K562 (cell line): ENCODE results near the gene PPP1R14D. TPM values are rescaled to one million over a fixed set of nuclear protein-coding genes. Genes with fewer than 3 reads are reported as not detected.

Source experiments
- AFF4 ChIP-seq: sonication (generic); formaldehyde crosslinking; IDR thresholded peaks from 2 replicates; pipeline ENCODE4 v1.8.0; 2023; ENCODE audit warnings: mild to moderate bottlenecking, missing genetic modification reagents
- CSDE1 ChIP-seq, 2 experiments: fragments of 450-650 bp; IDR thresholded peaks; 2 replicates each; pipeline ENCODE4 v1.6.1; 2016; ENCODE audit warnings: mild to moderate bottlenecking in 1 of 2
- DMBX1 ChIP-seq: fragments of 250-450 bp; sonication (Bioruptor Pico); IDR thresholded peaks from 2 replicates; pipeline ENCODE4 v1.8.0; 2022; ENCODE audit warnings: inconsistent platforms, mild to moderate bottlenecking, moderate library complexity, borderline replicate concordance
- HOMEZ ChIP-seq: fragments of 250-450 bp; sonication (Bioruptor Pico); IDR thresholded peaks from 2 replicates; pipeline ENCODE4 v1.4.0; 2020; ENCODE audit warnings: mild to moderate bottlenecking, moderate library complexity
- MAZ ChIP-seq, 2 experiments: fragments of 450-650 bp in 1 of 2; sonication (generic) in 1 of 2; formaldehyde crosslinking; IDR thresholded peaks in 1 of 2; conservative IDR thresholded peaks in 1 of 2; 2 replicates each; pipeline versions ENCODE4 v1.4.0 to v1.5.0; 2020; ENCODE audit warnings: mild to moderate bottlenecking in 1 of 2, missing genetic modification reagents in 1 of 2
- MTF1 ChIP-seq: fragments of 250-450 bp; sonication (Bioruptor Pico); IDR thresholded peaks from 2 replicates; pipeline ENCODE4 v1.9.0; 2021; ENCODE audit warnings: moderate library complexity, mild to moderate bottlenecking, inconsistent platforms, borderline replicate concordance
- NBN ChIP-seq: fragments of 450-650 bp; IDR thresholded peaks from 2 replicates; pipeline ENCODE4 v1.6.1; 2016; ENCODE audit warnings: low read depth, mild to moderate bottlenecking
- NCOA1 ChIP-seq: fragments of 450-650 bp; IDR thresholded peaks from 2 replicates; pipeline ENCODE4 v1.6.1; 2016; ENCODE audit warnings: low read depth
- NCOR1 ChIP-seq: fragments of 450-650 bp; IDR thresholded peaks from 2 replicates; pipeline ENCODE4 v1.6.1; 2016; ENCODE audit warnings: mild to moderate bottlenecking, moderate library complexity
- POLR2G ChIP-seq: fragments of 200-400 bp; formaldehyde crosslinking; IDR thresholded peaks from 2 replicates; pipeline ENCODE4 v1.6.1; 2017; ENCODE audit warnings: low read depth, mild to moderate bottlenecking, antibody characterized with exemption, low read length, moderate library complexity
- RB1 ChIP-seq: fragments of 450-650 bp; IDR thresholded peaks from 2 replicates; pipeline ENCODE4 v1.6.1; 2017; ENCODE audit warnings: low read depth, mild to moderate bottlenecking
- SMARCE1 ChIP-seq: fragments of 450-650 bp; IDR thresholded peaks from 2 replicates; pipeline ENCODE4 v1.7.1; 2016; ENCODE audit warnings: mild to moderate bottlenecking
- SNIP1 ChIP-seq: fragments of 450-650 bp; IDR thresholded peaks from 2 replicates; pipeline ENCODE4 v1.7.1; 2017; ENCODE audit warnings: low read depth, mild to moderate bottlenecking
- THAP12 ChIP-seq: fragments of 250-450 bp; sonication (Bioruptor Pico); IDR thresholded peaks from 2 replicates; pipeline ENCODE4 v1.9.0; 2021; ENCODE audit warnings: mild to moderate bottlenecking, inconsistent platforms
- ZBTB8A ChIP-seq: fragments of 450-650 bp; IDR thresholded peaks from 2 replicates; pipeline ENCODE4 v1.6.1; 2018; ENCODE audit warnings: mild to moderate bottlenecking, moderate library complexity; ENCODE audit not compliant: partially characterized antibody
- ZKSCAN1 ChIP-seq: fragments of 150-350 bp; IDR thresholded peaks from 2 replicates; pipeline ENCODE4 v1.6.1; 2016; ENCODE audit warnings: low read depth, low read length
- ZNF124 ChIP-seq: sonication (generic); formaldehyde crosslinking; IDR thresholded peaks from 2 replicates; pipeline ENCODE4 v1.8.1; 2022; ENCODE audit warnings: missing genetic modification reagents
- ZNF232 ChIP-seq: sonication (generic); formaldehyde crosslinking; IDR thresholded peaks from 2 replicates; pipeline ENCODE4 v1.8.0; 2022; ENCODE audit warnings: mild to moderate bottlenecking, missing genetic modification reagents
- ZNF311 ChIP-seq: fragments of 250-450 bp; sonication (Bioruptor Pico); IDR thresholded peaks from 2 replicates; pipeline ENCODE4 v1.4.0; 2020; ENCODE audit warnings: mild to moderate bottlenecking, moderate library complexity
- ZNF354B ChIP-seq: fragments of 250-450 bp; sonication (Bioruptor Pico); IDR thresholded peaks from 2 replicates; pipeline ENCODE4 v1.4.0; 2020
- ZSCAN29 ChIP-seq: fragments of 450-650 bp; IDR thresholded peaks from 2 replicates; pipeline ENCODE4 v1.6.1; 2017
- polyA plus RNA-seq, 8 experiments: library from polyadenylated mRNA; depleted of rRNA in 4 of 8; stranded (reverse) in 5 of 8; unstranded in 3 of 8; fragments of >200 nt; fragmentation: Nextera tagmentation in 2 of 8; fragmentation: Illumina TruSeq in 1 of 8; extraction: Ambion mirVana in 2 of 8; extraction: Trizol in 1 of 8; gene quantifications; 2 replicates each; pipeline versions ENCODE4 v1.2.1 to v1.2.3, GENCODE V29; 2011 to 2014; ENCODE audit warnings: inconsistent platforms in 1 of 8, missing spikeins in 1 of 8
- total RNA-seq, 7 experiments: library from RNA; depleted of rRNA in 6 of 7; stranded (reverse); fragments of >200 nt in 6 of 7; fragmentation: Illumina TruSeq in 2 of 7; extraction: Trizol in 2 of 7; gene quantifications; 2 replicates each; pipeline versions ENCODE4 v1.2.1 to v1.2.3, GENCODE V29; 2011 to 2021; ENCODE audit warnings: low replicate concordance in 1 of 7

The PPP1R14D gene
- total and polyA plus RNA-seq, 9 of the 15 experiments (the other 6 are each of a cell fraction or from before 2014, with no cell fraction given), result 0.11 to 0.18 TPM; not detected in 7

- TF ChIP-seq DMBX1, result 0 out of 2 replicates have a peak, but pooled peaks have one; percentile 39
- TF ChIP-seq ZBTB8A, result no peak
- no peak for TF ChIP-seq SMARCE1
- TF ChIP-seq MTF1 (CRISPR knock-in tag), result no peak
- no peak for TF ChIP-seq ZNF232 (CRISPR knock-in tag)
- TF ChIP-seq AFF4 (CRISPR knock-in tag), result no peak
- no peak for TF ChIP-seq HOMEZ (CRISPR knock-in tag)
- no peak for TF ChIP-seq ZKSCAN1
- no peak for TF ChIP-seq ZNF124 (CRISPR knock-in tag)
- no peak for TF ChIP-seq CSDE1 (IDR thresholded peaks at IDR 0.05)
- TF ChIP-seq ZSCAN29, result no peak
- no peak for TF ChIP-seq NCOA1
- TF ChIP-seq POLR2G, result peak; percentile 89
- peak; percentile 34; the same call in 1 of the 2 replicates for TF ChIP-seq RB1
- no peak for TF ChIP-seq NCOR1
- no peak for TF ChIP-seq ZNF354B
- no peak for TF ChIP-seq SNIP1
- TF ChIP-seq THAP12 (CRISPR knock-in tag), result no peak
- no peak for TF ChIP-seq NBN
- TF ChIP-seq ZNF311, result no peak
- peak; percentile 44 to 47; a peak in 1 of 4 replicates for TF ChIP-seq MAZ (CRISPR knock-in tag; conservative IDR thresholded peaks at IDR 0.05 in 1 of 2, IDR thresholded peaks at IDR 0.05 in 1 of 2)
Observed at GRCh38 chr15:40807028-40807887, 21.2 kb downstream of the PPP1R14D start, which contains the start of the genes DNAJC17 and ZFYVE19 (continued).
